Measurements from ENCODE around the gene MRPL33. TPM values are rescaled to one million over a fixed set of nuclear protein-coding genes. Genes with fewer than 3 reads are reported as not detected.

Gene MRPL33
- total and polyA plus RNA-seq, 2 experiments from 2014 or later: 80.5 to 310 TPM

DNA sequence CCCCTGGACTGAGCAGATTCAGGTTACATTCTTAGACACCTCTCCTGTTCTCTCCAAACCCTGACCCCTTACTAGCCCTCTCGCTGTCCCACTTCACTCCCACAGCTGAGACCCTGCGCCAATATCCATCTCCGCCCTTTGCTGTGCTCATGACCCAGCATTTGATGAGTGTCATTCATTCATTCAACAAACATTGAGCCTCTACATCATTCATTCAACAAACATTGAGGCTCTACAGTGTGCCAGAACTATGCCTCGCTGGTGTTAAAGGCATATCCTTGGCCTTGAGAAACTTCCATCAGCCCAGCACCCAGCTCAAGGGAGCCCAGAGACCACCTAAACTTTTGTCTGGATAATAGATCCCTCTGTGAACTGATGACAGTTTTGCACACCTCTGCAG is 41.9 kb upstream of the MRPL33 start:
- no peaks in the 10 kb centered on the region for H3K9me3 Mint-ChIP-seq
- DNase-seq (ENCODE audit: low spot score) (no peak), ATAC-seq (no peak)
- TF ChIP-seq, protein P1, sequence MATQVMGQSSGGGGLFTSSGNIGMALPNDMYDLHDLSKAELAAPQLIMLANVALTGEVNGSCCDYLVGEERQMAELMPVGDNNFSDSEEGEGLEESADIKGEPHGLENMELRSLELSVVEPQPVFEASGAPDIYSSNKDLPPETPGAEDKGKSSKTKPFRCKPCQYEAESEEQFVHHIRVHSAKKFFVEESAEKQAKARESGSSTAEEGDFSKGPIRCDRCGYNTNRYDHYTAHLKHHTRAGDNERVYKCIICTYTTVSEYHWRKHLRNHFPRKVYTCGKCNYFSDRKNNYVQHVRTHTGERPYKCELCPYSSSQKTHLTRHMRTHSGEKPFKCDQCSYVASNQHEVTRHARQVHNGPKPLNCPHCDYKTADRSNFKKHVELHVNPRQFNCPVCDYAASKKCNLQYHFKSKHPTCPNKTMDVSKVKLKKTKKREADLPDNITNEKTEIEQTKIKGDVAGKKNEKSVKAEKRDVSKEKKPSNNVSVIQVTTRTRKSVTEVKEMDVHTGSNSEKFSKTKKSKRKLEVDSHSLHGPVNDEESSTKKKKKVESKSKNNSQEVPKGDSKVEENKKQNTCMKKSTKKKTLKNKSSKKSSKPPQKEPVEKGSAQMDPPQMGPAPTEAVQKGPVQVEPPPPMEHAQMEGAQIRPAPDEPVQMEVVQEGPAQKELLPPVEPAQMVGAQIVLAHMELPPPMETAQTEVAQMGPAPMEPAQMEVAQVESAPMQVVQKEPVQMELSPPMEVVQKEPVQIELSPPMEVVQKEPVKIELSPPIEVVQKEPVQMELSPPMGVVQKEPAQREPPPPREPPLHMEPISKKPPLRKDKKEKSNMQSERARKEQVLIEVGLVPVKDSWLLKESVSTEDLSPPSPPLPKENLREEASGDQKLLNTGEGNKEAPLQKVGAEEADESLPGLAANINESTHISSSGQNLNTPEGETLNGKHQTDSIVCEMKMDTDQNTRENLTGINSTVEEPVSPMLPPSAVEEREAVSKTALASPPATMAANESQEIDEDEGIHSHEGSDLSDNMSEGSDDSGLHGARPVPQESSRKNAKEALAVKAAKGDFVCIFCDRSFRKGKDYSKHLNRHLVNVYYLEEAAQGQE (IDR thresholded peaks at IDR 0.05; ENCODE audit: unreplicated experiment): no peak
- TF ChIP-seq EZH2phosphoT487 (IDR thresholded peaks at IDR 0.05; ENCODE audit: unreplicated experiment): no peak
- no peak for TF ChIP-seq ZNF331 (CRISPR knock-in tag; IDR thresholded peaks at IDR 0.05; ENCODE audit: low read depth)
- TF ChIP-seq, protein P2, sequence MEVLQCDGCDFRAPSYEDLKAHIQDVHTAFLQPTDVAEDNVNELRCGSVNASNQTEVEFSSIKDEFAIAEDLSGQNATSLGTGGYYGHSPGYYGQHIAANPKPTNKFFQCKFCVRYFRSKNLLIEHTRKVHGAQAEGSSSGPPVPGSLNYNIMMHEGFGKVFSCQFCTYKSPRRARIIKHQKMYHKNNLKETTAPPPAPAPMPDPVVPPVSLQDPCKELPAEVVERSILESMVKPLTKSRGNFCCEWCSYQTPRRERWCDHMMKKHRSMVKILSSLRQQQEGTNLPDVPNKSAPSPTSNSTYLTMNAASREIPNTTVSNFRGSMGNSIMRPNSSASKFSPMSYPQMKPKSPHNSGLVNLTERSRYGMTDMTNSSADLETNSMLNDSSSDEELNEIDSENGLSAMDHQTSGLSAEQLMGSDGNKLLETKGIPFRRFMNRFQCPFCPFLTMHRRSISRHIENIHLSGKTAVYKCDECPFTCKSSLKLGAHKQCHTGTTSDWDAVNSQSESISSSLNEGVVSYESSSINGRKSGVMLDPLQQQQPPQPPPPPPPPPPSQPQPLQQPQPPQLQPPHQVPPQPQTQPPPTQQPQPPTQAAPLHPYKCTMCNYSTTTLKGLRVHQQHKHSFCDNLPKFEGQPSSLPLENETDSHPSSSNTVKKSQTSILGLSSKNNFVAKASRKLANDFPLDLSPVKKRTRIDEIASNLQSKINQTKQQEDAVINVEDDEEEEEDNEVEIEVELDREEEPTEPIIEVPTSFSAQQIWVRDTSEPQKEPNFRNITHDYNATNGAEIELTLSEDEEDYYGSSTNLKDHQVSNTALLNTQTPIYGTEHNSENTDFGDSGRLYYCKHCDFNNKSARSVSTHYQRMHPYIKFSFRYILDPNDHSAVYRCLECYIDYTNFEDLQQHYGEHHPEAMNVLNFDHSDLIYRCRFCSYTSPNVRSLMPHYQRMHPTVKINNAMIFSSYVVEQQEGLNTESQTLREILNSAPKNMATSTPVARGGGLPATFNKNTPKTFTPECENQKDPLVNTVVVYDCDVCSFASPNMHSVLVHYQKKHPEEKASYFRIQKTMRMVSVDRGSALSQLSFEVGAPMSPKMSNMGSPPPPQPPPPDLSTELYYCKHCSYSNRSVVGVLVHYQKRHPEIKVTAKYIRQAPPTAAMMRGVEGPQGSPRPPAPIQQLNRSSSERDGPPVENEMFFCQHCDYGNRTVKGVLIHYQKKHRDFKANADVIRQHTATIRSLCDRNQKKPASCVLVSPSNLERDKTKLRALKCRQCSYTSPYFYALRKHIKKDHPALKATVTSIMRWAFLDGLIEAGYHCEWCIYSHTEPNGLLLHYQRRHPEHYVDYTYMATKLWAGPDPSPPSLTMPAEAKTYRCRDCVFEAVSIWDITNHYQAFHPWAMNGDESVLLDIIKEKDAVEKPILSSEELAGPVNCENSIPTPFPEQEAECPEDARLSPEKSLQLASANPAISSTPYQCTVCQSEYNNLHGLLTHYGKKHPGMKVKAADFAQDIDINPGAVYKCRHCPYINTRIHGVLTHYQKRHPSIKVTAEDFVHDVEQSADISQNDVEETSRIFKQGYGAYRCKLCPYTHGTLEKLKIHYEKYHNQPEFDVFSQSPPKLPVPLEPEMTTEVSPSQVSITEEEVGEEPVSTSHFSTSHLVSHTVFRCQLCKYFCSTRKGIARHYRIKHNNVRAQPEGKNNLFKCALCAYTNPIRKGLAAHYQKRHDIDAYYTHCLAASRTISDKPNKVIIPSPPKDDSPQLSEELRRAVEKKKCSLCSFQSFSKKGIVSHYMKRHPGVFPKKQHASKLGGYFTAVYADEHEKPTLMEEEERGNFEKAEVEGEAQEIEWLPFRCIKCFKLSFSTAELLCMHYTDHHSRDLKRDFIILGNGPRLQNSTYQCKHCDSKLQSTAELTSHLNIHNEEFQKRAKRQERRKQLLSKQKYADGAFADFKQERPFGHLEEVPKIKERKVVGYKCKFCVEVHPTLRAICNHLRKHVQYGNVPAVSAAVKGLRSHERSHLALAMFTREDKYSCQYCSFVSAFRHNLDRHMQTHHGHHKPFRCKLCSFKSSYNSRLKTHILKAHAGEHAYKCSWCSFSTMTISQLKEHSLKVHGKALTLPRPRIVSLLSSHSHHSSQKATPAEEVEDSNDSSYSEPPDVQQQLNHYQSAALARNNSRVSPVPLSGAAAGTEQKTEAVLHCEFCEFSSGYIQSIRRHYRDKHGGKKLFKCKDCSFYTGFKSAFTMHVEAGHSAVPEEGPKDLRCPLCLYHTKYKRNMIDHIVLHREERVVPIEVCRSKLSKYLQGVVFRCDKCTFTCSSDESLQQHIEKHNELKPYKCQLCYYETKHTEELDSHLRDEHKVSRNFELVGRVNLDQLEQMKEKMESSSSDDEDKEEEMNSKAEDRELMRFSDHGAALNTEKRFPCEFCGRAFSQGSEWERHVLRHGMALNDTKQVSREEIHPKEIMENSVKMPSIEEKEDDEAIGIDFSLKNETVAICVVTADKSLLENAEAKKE (CRISPR knock-in tag; IDR thresholded peaks at IDR 0.05): no peak
- no peak for TF ChIP-seq CREB1 (CRISPR knock-in tag; IDR thresholded peaks at IDR 0.05; ENCODE audit: low read depth)
- TF ChIP-seq STAT1 (IDR thresholded peaks at IDR 0.05; ENCODE audit: unreplicated experiment): no peak
- TF ChIP-seq JUNB (IDR thresholded peaks at IDR 0.05; ENCODE audit: unreplicated experiment): no peak
- no peak for TF ChIP-seq POLR2AphosphoS5 (IDR thresholded peaks at IDR 0.05; ENCODE audit: low read depth)
- TF ChIP-seq, protein P3, sequence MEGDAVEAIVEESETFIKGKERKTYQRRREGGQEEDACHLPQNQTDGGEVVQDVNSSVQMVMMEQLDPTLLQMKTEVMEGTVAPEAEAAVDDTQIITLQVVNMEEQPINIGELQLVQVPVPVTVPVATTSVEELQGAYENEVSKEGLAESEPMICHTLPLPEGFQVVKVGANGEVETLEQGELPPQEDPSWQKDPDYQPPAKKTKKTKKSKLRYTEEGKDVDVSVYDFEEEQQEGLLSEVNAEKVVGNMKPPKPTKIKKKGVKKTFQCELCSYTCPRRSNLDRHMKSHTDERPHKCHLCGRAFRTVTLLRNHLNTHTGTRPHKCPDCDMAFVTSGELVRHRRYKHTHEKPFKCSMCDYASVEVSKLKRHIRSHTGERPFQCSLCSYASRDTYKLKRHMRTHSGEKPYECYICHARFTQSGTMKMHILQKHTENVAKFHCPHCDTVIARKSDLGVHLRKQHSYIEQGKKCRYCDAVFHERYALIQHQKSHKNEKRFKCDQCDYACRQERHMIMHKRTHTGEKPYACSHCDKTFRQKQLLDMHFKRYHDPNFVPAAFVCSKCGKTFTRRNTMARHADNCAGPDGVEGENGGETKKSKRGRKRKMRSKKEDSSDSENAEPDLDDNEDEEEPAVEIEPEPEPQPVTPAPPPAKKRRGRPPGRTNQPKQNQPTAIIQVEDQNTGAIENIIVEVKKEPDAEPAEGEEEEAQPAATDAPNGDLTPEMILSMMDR (conservative IDR thresholded peaks at IDR 0.05; ENCODE audit: low read depth in 2 of 2): no peak
- TF ChIP-seq EZH2 (IDR thresholded peaks at IDR 0.05; ENCODE audit: low read depth, unreplicated experiment): no peak
- no peak for TF ChIP-seq ZNF114 (CRISPR knock-in tag; IDR thresholded peaks at IDR 0.05)
- TF ChIP-seq ETS1 (IDR thresholded peaks at IDR 0.05): no peak
- TF ChIP-seq NANOG (IDR thresholded peaks at IDR 0.05; ENCODE audit: borderline replicate concordance): no peak
- Histone ChIP-seq H2AFZ (no peak overlapping the region), H3F3A (replicated peaks; ENCODE audit: low read depth) (no peaks in the 10 kb centered on the region), H3K4me1 (ENCODE audit: insufficient read depth) (peaks cover 16% of the 10 kb centered on the region), H3K27me3 (ENCODE audit: insufficient read depth) (no peaks in the 10 kb centered on the region), H3K36me3 (ENCODE audit: insufficient read depth) (no peaks in the 10 kb centered on the region), H3K9me2 (ENCODE audit: insufficient read depth) (no peaks in the 10 kb centered on the region), H3K4me2 (no peak overlapping the region), H3K27ac (ENCODE audit: low read depth) (no peak overlapping the region), H3K4me3 (no peak overlapping the region), H4K20me1 (replicated peaks; ENCODE audit: insufficient read depth) (no peaks in the 10 kb centered on the region), H3K79me2 (replicated peaks; ENCODE audit: insufficient read depth) (no peaks in the 10 kb centered on the region)
- H3K4me1 Mint-ChIP-seq: peaks cover 18% of the 10 kb centered on the region
- H3K27me3 Mint-ChIP-seq (ENCODE audit: insufficient read depth, low read depth, poor library complexity): peaks cover 4% of the 10 kb centered on the region
- no peaks in the 10 kb centered on the region for H3K36me3 Mint-ChIP-seq (ENCODE audit: low read depth)
- no peak overlapping the region for H3K27ac Mint-ChIP-seq
- H3K4me3 Mint-ChIP-seq: no peak overlapping the region
